Measurements from ENCODE around the gene CTDP1. TPM values are rescaled to one million over a fixed set of nuclear protein-coding genes. Genes with fewer than 3 reads are reported as not detected.

Gene CTDP1
- total RNA-seq, 1 experiment from 2014 or later = 33.7 TPM

DNA sequence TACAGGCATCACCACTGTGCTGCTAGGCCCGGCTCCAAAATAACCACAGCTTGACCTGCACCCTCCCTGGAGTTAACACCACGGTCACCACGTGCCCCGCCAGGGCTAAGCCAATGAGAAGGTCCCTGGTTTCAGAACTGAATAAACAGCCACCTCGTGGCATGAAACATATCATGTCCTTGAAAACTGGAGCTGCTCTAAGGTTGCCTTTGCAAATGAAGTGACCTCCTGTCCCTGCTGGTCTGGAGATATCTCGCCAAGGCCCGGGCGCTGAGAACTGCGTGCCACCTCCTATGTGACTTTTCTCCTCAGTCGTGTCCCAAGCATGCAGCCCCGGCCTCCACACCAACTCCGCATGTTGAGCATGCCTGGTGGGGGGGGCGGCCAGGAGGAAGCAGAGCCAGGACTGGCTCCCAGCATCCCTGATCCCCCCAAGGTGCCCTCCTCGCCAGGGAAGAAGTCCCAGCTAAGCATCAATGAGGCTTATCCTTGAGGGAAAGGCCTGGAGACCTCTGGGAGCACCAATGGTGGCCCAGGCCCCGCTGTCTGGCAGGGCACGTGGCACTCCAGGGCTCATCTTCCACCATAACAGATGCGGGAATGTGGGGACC, 101.8 kb downstream of the CTDP1 start:
- no peak overlapping the region for H4K5ac ChIP-seq (ENCODE audit: insufficient read length, low read depth, low read length)
- no peak overlapping the region for H3K4ac ChIP-seq (ENCODE audit: low read depth, low read length)
- H3K9ac ChIP-seq (ENCODE audit: extremely low read depth, insufficient read length, low read length) = no peak overlapping the region
- H3K14ac ChIP-seq (ENCODE audit: insufficient read depth, low read length) = no peak overlapping the region
- H3K23ac ChIP-seq (ENCODE audit: insufficient read length, low read depth, low read length) = no peak overlapping the region
- no peaks in the 10 kb centered on the region for H3K79me1 ChIP-seq (ENCODE audit: insufficient read depth, low read depth, low read length, poor library complexity, severe bottlenecking)
- no peak overlapping the region for H3K4me2 ChIP-seq (ENCODE audit: insufficient read depth, insufficient read length, low read length)
- Mint-ChIP-seq H3K4me1 (no peaks in the 10 kb centered on the region), H3K9me3 (0 out of 5 replicates have a peak, but pooled peaks cover 0 to 6% of the 10 kb centered on the region in 2 experiments), H3K27ac (no peak overlapping the region), H3K36me3 (ENCODE audit: insufficient read depth in 1 of 3, low read depth in 3 of 3) (no peaks in the 10 kb centered on the region), H3K27me3 (ENCODE audit: low read depth) (peaks cover 52% of the 10 kb centered on the region), H3K4me3 (no peak overlapping the region)
- no peak overlapping the region for H3K18ac ChIP-seq (ENCODE audit: insufficient read length, low read depth, low read length)
- H2BK12ac ChIP-seq (ENCODE audit: insufficient read length, low read depth, low read length) = no peak overlapping the region
- no peaks in the 10 kb centered on the region for H3K79me2 ChIP-seq (ENCODE audit: insufficient read depth, low read length)
- H2AK5ac ChIP-seq (ENCODE audit: insufficient read length, low read length) = no peak overlapping the region
- no peak overlapping the region for H4K91ac ChIP-seq (ENCODE audit: insufficient read length, low read depth, low read length)
- H3K56ac ChIP-seq (ENCODE audit: insufficient read length, low read depth, low read length) = no peak overlapping the region
- TF ChIP-seq, protein P1, sequence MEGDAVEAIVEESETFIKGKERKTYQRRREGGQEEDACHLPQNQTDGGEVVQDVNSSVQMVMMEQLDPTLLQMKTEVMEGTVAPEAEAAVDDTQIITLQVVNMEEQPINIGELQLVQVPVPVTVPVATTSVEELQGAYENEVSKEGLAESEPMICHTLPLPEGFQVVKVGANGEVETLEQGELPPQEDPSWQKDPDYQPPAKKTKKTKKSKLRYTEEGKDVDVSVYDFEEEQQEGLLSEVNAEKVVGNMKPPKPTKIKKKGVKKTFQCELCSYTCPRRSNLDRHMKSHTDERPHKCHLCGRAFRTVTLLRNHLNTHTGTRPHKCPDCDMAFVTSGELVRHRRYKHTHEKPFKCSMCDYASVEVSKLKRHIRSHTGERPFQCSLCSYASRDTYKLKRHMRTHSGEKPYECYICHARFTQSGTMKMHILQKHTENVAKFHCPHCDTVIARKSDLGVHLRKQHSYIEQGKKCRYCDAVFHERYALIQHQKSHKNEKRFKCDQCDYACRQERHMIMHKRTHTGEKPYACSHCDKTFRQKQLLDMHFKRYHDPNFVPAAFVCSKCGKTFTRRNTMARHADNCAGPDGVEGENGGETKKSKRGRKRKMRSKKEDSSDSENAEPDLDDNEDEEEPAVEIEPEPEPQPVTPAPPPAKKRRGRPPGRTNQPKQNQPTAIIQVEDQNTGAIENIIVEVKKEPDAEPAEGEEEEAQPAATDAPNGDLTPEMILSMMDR (conservative IDR thresholded peaks at IDR 0.05) = no peak
- peaks cover 1% of the 10 kb centered on the region; the same call in 1 of the 2 replicates for H3K27me3 ChIP-seq (ENCODE audit: insufficient read depth, low read length)
- no peak overlapping the region for H2BK5ac ChIP-seq (ENCODE audit: insufficient read length, low read length)
- no peak overlapping the region for H3K27ac ChIP-seq (ENCODE audit: insufficient read length, low read depth, low read length)
- no peak overlapping the region for H4K8ac ChIP-seq (replicated peaks; ENCODE audit: insufficient read length, low read depth, low read length)
- no peak overlapping the region for H2BK120ac ChIP-seq (ENCODE audit: low read depth, low read length, poor library complexity, severe bottlenecking)
- H3K4me1 ChIP-seq (ENCODE audit: insufficient read depth, low read length) = no peaks in the 10 kb centered on the region
- no peaks in the 10 kb centered on the region for H4K20me1 ChIP-seq (ENCODE audit: control insufficient read depth, insufficient read depth, insufficient read length)
- H2AFZ ChIP-seq (ENCODE audit: low read length) = no peak overlapping the region
- H3K23me2 ChIP-seq (ENCODE audit: insufficient read length, low read depth, low read length, poor library complexity, severe bottlenecking) = no peaks in the 10 kb centered on the region
- no peak for DNase-seq
- H2BK15ac ChIP-seq (ENCODE audit: low read depth, low read length) = no peak overlapping the region
- no peak overlapping the region for H2BK20ac ChIP-seq (ENCODE audit: low read depth, low read length, poor library complexity, severe bottlenecking)
- no peak overlapping the region for H3T11ph ChIP-seq (ENCODE audit: low read length)
- WGBS (ENCODE audit: extremely low coverage, insufficient read length, low lambda C conversion rate) = no CpG with 5 or more reads among the region's 17 CpGs
- no peaks in the 10 kb centered on the region for H3K9me3 ChIP-seq (ENCODE audit: control insufficient read depth, low read depth, low read length)

Measured in H9 (cell line).